ENCODE results near the gene IPO5. TPM values are rescaled to one million over a fixed set of nuclear protein-coding genes. Genes with fewer than 3 reads are reported as not detected.

The IPO5 gene
- total RNA-seq, 1 donor from 2014 or later = 154 TPM

DNA sequence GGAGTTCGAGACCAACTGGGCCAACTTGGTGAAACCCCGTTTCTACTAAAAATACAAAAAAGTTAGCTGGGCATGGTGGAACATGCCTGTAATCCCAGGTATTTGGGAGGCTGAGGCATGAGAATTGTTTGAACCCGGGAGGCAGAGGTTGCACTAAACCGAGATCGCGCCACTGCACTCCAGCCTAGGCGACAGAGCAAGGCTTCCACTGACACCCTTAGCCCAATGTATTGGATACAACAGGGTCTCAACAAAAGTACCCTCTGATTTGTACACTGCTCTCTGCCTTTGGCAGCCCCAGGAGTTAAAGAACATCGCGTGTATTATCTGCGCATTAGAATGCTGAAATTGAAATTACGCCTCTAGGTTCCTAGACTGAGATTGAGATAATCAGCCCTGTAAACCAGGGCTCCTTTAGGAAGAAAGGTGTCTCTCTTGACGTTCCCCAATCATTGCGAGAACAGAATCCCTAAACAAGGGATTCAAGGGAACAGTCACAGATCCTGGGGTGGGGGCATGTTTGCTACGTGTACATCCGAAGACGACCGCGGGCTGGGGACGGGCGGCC lies 21.9 kb downstream of the IPO5 start:
- Mint-ChIP-seq H3K9me3 (ENCODE audit: unreplicated experiment) (no peaks in the 10 kb centered on the region), H3K27me3 (ENCODE audit: unreplicated experiment) (peaks cover 14% of the 10 kb centered on the region), H3K4me3 (ENCODE audit: unreplicated experiment) (peak overlapping the region; percentile 93), H3K36me3 (ENCODE audit: low read depth, unreplicated experiment) (peaks cover 9% of the 10 kb centered on the region), H3K4me1 (ENCODE audit: unreplicated experiment) (peaks cover 11% of the 10 kb centered on the region), H3K27ac (ENCODE audit: unreplicated experiment) (peak overlapping the region; percentile 94)
- no peak for DNase-seq (ENCODE audit: low spot score)
- TF ChIP-seq CTCF (IDR thresholded peaks at IDR 0.05; ENCODE audit: unreplicated experiment) = no peak

DNA sequence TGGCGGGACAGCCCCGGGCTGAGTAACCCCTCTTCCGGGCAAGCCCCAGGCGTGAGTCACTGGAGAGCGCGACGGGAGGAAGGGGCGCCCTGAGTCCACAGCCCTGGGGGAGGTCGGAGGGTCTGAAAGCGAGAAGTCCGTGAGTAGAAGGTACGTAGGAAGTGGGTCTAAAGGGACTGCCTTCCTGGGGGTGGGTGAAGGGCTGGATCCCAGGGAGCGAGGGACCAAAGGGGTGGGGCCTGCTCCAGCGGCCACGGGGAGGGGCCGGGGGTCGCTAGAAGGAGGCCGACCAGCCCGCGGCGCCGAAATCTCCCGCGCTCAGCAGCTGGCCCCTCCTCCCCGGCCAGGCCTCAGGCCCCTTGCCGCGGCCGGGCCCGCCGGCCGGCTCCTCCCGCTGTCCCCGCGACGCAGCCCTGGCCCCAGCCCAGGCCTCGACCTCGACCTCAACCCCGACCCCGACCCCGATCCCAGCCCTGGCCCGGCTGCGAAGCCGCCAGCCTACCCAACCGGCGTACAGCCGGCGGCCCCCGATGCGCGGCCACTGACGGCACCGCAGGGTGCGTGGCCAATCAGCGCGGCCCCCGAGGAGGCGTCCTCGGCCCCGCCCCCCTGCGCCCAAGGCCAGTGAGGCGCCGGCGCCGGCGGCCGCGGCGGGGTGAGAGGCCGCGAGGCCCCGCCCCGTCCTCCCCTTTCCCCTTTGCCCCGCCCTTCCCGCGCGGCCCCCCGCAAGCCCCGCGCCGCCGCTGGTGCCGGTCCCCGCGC lies 22.6 kb downstream of the IPO5 start:
- peak; percentile 93 for DNase-seq (ENCODE audit: low spot score)
- TF ChIP-seq CTCF (IDR thresholded peaks at IDR 0.05; ENCODE audit: unreplicated experiment) = no peak
- H3K4me1 Mint-ChIP-seq (ENCODE audit: unreplicated experiment) = peaks cover 11% of the 10 kb centered on the region
- H3K9me3 Mint-ChIP-seq (ENCODE audit: unreplicated experiment) = no peaks in the 10 kb centered on the region
- peaks cover 9% of the 10 kb centered on the region for H3K36me3 Mint-ChIP-seq (ENCODE audit: low read depth, unreplicated experiment)
- peak overlapping the region; percentile 93 for H3K4me3 Mint-ChIP-seq (ENCODE audit: unreplicated experiment)
- peaks cover 14% of the 10 kb centered on the region for H3K27me3 Mint-ChIP-seq (ENCODE audit: unreplicated experiment)
- H3K27ac Mint-ChIP-seq (ENCODE audit: unreplicated experiment) = peak overlapping the region; percentile 94

GRCh38 chr13:97976610-97977521 lies 23.4 kb downstream of the IPO5 start:
- peak; percentile 38 for DNase-seq (ENCODE audit: low spot score)
- peaks cover 14% of the 10 kb centered on the region for H3K27me3 Mint-ChIP-seq (ENCODE audit: unreplicated experiment)
- no peaks in the 10 kb centered on the region for H3K9me3 Mint-ChIP-seq (ENCODE audit: unreplicated experiment)
- peaks cover 11% of the 10 kb centered on the region for H3K4me1 Mint-ChIP-seq (ENCODE audit: unreplicated experiment)
- peak overlapping the region; percentile 79 for H3K27ac Mint-ChIP-seq (ENCODE audit: unreplicated experiment)
- peak overlapping the region; percentile 99 for H3K4me3 Mint-ChIP-seq (ENCODE audit: unreplicated experiment)
- TF ChIP-seq CTCF (IDR thresholded peaks at IDR 0.05; ENCODE audit: unreplicated experiment) = no peak
- H3K36me3 Mint-ChIP-seq (ENCODE audit: low read depth, unreplicated experiment) = peaks cover 9% of the 10 kb centered on the region

GRCh38 chr13:97977982-97978381 lies 24.5 kb downstream of the IPO5 start:
- Mint-ChIP-seq H3K4me3 (ENCODE audit: unreplicated experiment) (peak overlapping the region; percentile 99), H3K36me3 (ENCODE audit: low read depth, unreplicated experiment) (peaks cover 12% of the 10 kb centered on the region), H3K9me3 (ENCODE audit: unreplicated experiment) (no peaks in the 10 kb centered on the region), H3K4me1 (ENCODE audit: unreplicated experiment) (peaks cover 11% of the 10 kb centered on the region), H3K27ac (ENCODE audit: unreplicated experiment) (no peak overlapping the region), H3K27me3 (ENCODE audit: unreplicated experiment) (peaks cover 14% of the 10 kb centered on the region)
- no peak for DNase-seq (ENCODE audit: low spot score)
- no peak for TF ChIP-seq CTCF (IDR thresholded peaks at IDR 0.05; ENCODE audit: unreplicated experiment)

Measured in endothelial cell (in vitro differentiated cells).